NCI-H446 (cell line): ENCODE measurements around the gene SMARCD3.

Experiments
- DNase-seq, 2 experiments: peaks; one replicate each; lab custom pipeline; 2025; lab: John Stamatoyannopoulos, UW

The SMARCD3 gene

DNA sequence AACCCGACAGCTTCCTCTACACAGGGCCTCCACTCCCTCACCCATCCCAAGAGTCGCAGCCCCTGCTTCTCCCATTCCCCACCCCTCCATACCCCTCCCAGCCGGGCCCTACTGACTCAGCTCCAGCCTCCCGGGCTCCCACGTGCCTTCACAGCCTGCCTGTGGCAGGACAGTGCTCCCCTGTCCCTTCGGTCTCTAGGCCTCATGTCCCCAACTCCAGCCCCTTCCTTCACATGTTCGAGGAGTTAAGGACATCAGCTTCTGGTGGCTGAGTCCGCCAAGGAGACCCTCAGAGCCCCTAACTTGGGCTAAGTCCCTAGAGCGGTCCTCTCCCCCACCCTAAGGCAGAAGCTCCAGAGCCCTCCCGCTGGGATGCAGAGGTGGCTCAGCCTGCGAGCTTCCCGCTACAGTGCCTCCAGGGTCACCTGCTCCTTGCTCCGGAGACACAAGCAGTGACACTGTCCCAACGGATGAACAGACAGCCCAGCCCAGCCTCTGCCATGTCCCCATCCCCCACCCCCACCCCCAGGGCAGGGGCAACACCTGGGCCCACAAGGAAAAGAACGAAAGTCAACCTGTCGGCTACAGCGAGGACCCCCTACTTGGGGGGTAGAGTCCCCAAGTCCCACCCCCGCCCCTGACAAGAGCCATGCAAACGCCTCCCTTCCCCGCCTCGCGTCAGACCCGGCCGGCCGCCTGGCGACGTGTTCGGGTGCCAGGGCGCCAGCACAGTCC is 716 bp downstream of the SMARCD3 start:
- DNase-seq: no peak

DNA sequence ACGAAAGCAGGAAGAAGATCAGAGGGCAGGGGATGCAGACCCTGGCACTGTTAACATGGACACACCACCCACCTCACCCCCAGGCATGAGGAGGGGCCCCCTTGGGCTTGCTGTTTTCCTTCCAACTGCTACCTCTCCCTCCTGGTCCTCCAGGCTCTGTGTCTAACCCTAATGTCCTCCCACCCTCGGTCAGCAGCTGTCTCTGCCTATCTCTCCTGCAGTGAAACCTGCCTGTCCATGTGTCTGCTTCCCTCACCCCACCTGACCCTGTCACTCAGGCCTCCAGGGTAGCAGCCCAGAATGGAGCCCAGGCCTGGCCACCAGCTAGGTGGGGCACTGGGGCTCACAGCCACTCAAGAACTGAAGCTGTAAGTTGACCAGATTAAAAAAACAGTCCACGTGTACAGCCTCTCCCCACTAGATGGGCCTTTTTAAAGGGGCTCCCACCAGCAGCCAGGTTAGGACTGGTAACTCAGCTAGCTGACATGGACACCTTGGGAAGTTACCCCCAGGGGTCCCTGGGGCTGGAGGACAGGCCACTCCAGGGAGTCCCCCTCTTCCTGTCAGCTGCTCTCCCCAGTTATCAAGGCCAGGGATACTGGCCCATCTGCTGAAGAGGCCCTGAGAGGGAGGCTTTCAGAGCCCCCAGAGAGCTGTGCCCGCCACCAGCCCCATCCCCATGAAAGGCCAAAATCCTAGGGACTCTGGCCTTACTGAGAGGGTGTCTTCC is 1.5 kb downstream of the SMARCD3 start:
- DNase-seq: no peak

- no peak for DNase-seq
Measured at GRCh38 chr7:151246102-151246850, 2.2 kb downstream of the SMARCD3 start.

- DNase-seq: no peak
Measured at GRCh38 chr7:151245360-151246101, 3.0 kb downstream of the SMARCD3 start.

- no peak for DNase-seq
Measured at GRCh38 chr7:151244841-151245346, 3.6 kb downstream of the SMARCD3 start.

- DNase-seq: peak; percentile 8 to 47
Measured at GRCh38 chr7:151244196-151244840, 4.2 kb downstream of the SMARCD3 start.

GRCh38 chr7:151243408-151244195 is 4.9 kb downstream of the SMARCD3 start:
- DNase-seq: peak in 1 of 2 experiments; percentile 39

DNA sequence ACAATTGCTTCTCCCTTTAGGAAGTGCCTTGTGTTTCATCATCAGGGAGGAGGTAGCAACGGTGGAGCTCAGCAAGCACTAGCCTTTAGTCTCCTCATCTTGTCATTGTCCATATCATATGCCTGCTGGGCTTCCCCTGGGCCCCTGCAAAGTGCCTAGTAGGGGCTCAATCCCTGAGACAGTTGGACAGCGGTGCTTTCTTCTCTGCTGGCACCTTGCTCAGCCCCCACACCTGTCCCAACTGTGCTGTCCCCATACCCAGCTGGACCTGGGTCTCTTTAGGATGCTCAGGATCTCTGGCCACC is 5.5 kb downstream of the SMARCD3 start:
- DNase-seq: no peak

- DNase-seq: no peak
Measured at GRCh38 chr7:151242159-151243044, 6.1 kb downstream of the SMARCD3 start.

GRCh38 chr7:151241755-151242096 is 6.8 kb downstream of the SMARCD3 start:
- DNase-seq: no peak

- DNase-seq: no peak
Measured at GRCh38 chr7:151240942-151241754, 7.3 kb downstream of the SMARCD3 start.

- DNase-seq: no peak
Measured at GRCh38 chr7:151240536-151240935, 8.0 kb downstream of the SMARCD3 start.

- no peak for DNase-seq
Measured at GRCh38 chr7:151239837-151240459, 8.5 kb downstream of the SMARCD3 start.

- DNase-seq: no peak
Measured at GRCh38 chr7:151238924-151239836, 9.3 kb downstream of the SMARCD3 start.

GRCh38 chr7:151238190-151238810 is 10.2 kb downstream of the SMARCD3 start:
- no peak for DNase-seq

DNA sequence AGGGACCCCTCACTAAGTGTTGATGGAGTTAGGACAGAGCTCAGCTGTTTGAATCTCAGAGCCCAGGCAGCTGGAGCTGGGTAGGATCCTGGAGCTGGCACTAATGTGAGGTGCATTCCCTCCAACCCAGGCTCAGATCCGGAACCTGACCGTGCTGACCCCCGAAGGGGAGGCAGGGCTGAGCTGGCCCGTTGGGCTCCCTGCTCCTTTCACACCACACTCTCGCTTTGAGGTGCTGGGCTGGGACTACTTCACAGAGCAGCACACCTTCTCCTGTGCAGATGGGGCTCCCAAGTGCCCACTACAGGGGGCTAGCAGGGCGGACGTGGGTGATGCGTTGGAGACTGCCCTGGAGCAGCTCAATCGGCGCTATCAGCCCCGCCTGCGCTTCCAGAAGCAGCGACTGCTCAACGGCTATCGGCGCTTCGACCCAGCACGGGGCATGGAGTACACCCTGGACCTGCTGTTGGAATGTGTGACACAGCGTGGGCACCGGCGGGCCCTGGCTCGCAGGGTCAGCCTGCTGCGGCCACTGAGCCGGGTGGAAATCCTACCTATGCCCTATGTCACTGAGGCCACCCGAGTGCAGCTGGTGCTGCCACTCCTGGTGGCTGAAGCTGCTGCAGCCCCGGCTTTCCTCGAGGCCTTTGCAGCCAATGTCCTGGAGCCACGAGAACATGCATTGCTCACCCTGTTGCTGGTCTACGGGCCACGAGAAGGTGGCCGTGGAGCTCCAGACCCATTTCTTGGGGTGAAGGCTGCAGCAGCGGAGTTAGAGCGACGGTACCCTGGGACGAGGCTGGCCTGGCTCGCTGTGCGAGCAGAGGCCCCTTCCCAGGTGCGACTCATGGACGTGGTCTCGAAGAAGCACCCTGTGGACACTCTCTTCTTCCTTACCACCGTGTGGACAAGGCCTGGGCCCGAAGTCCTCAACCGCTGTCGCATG is 11.0 kb downstream of the SMARCD3 start:
- no peak for DNase-seq
